Neural progenitor cell (in vitro differentiated cells): ENCODE measurements around the gene ZNF839. TPM values are rescaled to one million over a fixed set of nuclear protein-coding genes. Genes with fewer than 3 reads are reported as not detected.

ENCODE experiments used
- DNase-seq: peaks from one replicate; pipeline ENCODE4 v3.0.0-alpha.2; 2016; ENCODE audit warnings: low spot score
- H2AFZ ChIP-seq: fragments of 200-600 bp; sonication (generic); replicated peaks from 2 replicates; pipeline ENCODE4 v1.6.1; 2016; ENCODE audit warnings: antibody characterized with exemption
- H3F3A ChIP-seq: fragments of 200-600 bp; sonication (generic); 2 replicates; pipeline ENCODE4 v1.6.1; 2016; ENCODE audit warnings: antibody characterized with exemption, low read depth
- H3K27ac ChIP-seq: fragments of 200-600 bp; sonication (generic); 2 replicates; pipeline ENCODE4 v1.5.1; 2016; ENCODE audit warnings: mild to moderate bottlenecking
- H3K27me3 ChIP-seq: fragments of 200-600 bp; sonication (generic); 2 replicates; pipeline ENCODE4 v1.6.1; 2016; ENCODE audit warnings: mild to moderate bottlenecking, moderate library complexity
- H3K36me3 ChIP-seq: fragments of 200-600 bp; sonication (generic); 2 replicates; pipeline ENCODE4 v1.5.1; 2016
- H3K4me1 ChIP-seq: fragments of 200-600 bp; sonication (generic); 2 replicates; pipeline ENCODE4 v1.6.1; 2016; ENCODE audit warnings: mixed run types
- H3K4me2 ChIP-seq: fragments of 200-600 bp; sonication (generic); 2 replicates; pipeline ENCODE4 v1.6.1; 2016
- H3K4me3 ChIP-seq: fragments of 200-600 bp; sonication (generic); 2 replicates; pipeline ENCODE4 v1.5.1; 2016
- H3K79me2 ChIP-seq: fragments of 200-600 bp; sonication (generic); 2 replicates; pipeline ENCODE4 v1.6.1; 2016; ENCODE audit warnings: low read depth
- H3K9ac ChIP-seq: fragments of 200-600 bp; sonication (generic); 2 replicates; pipeline ENCODE4 v1.6.1; 2016
- H3K9me3 ChIP-seq: fragments of 200-600 bp; sonication (generic); 2 replicates; pipeline ENCODE4 v1.5.1; 2016; ENCODE audit warnings: low read depth
- H4K20me1 ChIP-seq: fragments of 200-600 bp; sonication (generic); 2 replicates; pipeline ENCODE4 v1.6.1; 2016; ENCODE audit warnings: low read depth
- H3K27ac Mint-ChIP-seq: 3 replicates; pipeline ENCODE4 v1.8.0; 2021; ENCODE audit warnings: mixed read lengths
- H3K27me3 Mint-ChIP-seq: 2 replicates; pipeline ENCODE4 v1.8.0; 2022; ENCODE audit warnings: low read depth, mild to moderate bottlenecking, inconsistent platforms, moderate library complexity, mixed read lengths; ENCODE audit not compliant: insufficient read depth
- H3K36me3 Mint-ChIP-seq: 3 replicates; pipeline ENCODE4 v1.8.0; 2021; ENCODE audit warnings: mixed read lengths
- H3K4me1 Mint-ChIP-seq: 3 replicates; pipeline ENCODE4 v1.8.0; 2021; ENCODE audit warnings: mixed read lengths
- H3K4me3 Mint-ChIP-seq: 3 replicates; pipeline ENCODE4 v1.8.0; 2021; ENCODE audit warnings: mild to moderate bottlenecking, moderate library complexity, mixed read lengths
- H3K9me3 Mint-ChIP-seq: 3 replicates; pipeline ENCODE4 v1.8.0; 2020; ENCODE audit warnings: mixed read lengths
- EZH2 ChIP-seq: fragments of 200-600 bp; sonication (generic); IDR thresholded peaks from 2 replicates; pipeline ENCODE4 v1.6.1; 2017; ENCODE audit warnings: antibody characterized with exemption, mild to moderate bottlenecking, moderate library complexity
- EZH2phosphoT487 ChIP-seq: fragments of 200-600 bp; sonication (generic); IDR thresholded peaks from 2 replicates; pipeline ENCODE4 v1.6.1; 2017; ENCODE audit warnings: antibody characterized with exemption
- total RNA-seq: library from RNA; depleted of rRNA; stranded (reverse); fragments of >200 nt; gene quantifications from 2 replicates; pipeline ENCODE4 v1.2.3, GENCODE V29; 2015; ENCODE audit warnings: low replicate concordance
- TF ChIP-seq, protein P1 (sequence below): fragments of 200-600 bp; sonication (generic); IDR thresholded peaks from 2 replicates; pipeline ENCODE4 v1.5.1; 2017; ENCODE audit warnings: antibody characterized with exemption, mild to moderate bottlenecking

Gene ZNF839
- total RNA-seq, 1 donor from 2014 or later: 13.7 TPM

DNA sequence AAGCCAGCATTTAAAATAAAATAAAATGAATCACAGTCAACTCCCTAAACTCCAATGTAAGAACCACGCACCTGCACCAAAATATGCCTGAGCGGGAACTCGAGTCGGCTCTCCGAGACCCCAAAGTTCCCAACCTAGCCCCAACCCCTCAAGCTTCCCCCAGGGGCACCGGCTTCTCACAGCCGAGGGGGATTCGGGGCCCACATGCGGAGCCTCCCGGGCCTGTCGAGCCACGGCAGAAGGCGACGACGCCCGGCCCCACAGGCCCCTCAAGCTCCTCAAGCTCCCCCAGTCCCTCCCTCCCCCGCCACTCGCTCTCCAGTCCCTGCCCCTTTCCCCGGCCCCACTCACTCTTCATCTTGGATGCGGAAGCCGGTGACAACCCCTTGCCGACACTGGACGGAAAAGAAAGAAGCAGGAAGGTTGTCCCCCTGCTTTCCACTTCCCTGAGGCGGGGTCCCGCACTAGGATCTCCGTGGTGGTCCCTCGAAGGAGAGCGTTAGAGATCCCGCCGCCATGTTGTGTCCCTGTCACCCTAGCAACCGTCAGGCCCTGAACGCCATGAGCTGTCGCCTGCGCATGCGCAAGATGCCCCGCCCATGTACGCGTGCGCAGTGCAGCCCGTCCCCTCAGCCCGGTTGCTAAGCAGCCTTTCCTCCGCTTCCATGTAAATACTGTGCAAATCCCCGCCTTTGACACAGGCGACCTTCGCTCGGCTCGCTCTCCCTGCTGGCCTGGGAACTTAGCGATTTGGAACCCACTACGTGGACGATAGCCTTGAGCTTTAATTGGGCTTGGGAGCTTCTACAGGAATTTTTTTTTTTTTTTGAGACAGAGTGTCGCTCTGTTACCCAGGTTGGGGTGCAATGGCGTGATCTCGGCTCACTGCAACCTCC, 14.7 kb upstream of the ZNF839 start, which contains the start of gene MOK:
MOK (minus strand) TSS at position 554 of the 896 bp plus-strand sequence; CDS start at position 358, 196 bp downstream.
- H3K36me3 ChIP-seq: no peaks in the 10 kb centered on the region
- no peaks in the 10 kb centered on the region for H3K9me3 ChIP-seq
- peaks cover 12% of the 10 kb centered on the region for H3K27me3 ChIP-seq
- peak within 1 kb of the TSS; percentile 79 for H3K4me2 ChIP-seq
- peaks cover 13% of the 10 kb centered on the region for H3F3A ChIP-seq
- H3K27me3 Mint-ChIP-seq: peaks cover 2% of the 10 kb centered on the region
- no peaks in the 10 kb centered on the region for H3K9me3 Mint-ChIP-seq
- DNase-seq: peak; percentile 98
- H4K20me1 ChIP-seq: no peaks in the 10 kb centered on the region
- no peaks in the 10 kb centered on the region for H3K79me2 ChIP-seq
- peaks cover 5% of the 10 kb centered on the region for H3K4me1 ChIP-seq
- no peak within 1 kb of the TSS for H3K27ac ChIP-seq
- H3K9ac ChIP-seq: no peak within 1 kb of the TSS
- peak within 1 kb of the TSS; percentile 97 for H3K27ac Mint-ChIP-seq
- H3K4me3 ChIP-seq: peak within 1 kb of the TSS; percentile 83
- no peaks in the 10 kb centered on the region for H3K36me3 Mint-ChIP-seq
- TF ChIP-seq EZH2phosphoT487: no peak
- no peak for TF ChIP-seq EZH2
- TF ChIP-seq, protein P1, sequence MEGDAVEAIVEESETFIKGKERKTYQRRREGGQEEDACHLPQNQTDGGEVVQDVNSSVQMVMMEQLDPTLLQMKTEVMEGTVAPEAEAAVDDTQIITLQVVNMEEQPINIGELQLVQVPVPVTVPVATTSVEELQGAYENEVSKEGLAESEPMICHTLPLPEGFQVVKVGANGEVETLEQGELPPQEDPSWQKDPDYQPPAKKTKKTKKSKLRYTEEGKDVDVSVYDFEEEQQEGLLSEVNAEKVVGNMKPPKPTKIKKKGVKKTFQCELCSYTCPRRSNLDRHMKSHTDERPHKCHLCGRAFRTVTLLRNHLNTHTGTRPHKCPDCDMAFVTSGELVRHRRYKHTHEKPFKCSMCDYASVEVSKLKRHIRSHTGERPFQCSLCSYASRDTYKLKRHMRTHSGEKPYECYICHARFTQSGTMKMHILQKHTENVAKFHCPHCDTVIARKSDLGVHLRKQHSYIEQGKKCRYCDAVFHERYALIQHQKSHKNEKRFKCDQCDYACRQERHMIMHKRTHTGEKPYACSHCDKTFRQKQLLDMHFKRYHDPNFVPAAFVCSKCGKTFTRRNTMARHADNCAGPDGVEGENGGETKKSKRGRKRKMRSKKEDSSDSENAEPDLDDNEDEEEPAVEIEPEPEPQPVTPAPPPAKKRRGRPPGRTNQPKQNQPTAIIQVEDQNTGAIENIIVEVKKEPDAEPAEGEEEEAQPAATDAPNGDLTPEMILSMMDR: no peak
- peaks cover 11% of the 10 kb centered on the region for H3K4me1 Mint-ChIP-seq
- peak within 1 kb of the TSS; percentile 93 for H2AFZ ChIP-seq
- H3K4me3 Mint-ChIP-seq: peak within 1 kb of the TSS; percentile 97

DNA sequence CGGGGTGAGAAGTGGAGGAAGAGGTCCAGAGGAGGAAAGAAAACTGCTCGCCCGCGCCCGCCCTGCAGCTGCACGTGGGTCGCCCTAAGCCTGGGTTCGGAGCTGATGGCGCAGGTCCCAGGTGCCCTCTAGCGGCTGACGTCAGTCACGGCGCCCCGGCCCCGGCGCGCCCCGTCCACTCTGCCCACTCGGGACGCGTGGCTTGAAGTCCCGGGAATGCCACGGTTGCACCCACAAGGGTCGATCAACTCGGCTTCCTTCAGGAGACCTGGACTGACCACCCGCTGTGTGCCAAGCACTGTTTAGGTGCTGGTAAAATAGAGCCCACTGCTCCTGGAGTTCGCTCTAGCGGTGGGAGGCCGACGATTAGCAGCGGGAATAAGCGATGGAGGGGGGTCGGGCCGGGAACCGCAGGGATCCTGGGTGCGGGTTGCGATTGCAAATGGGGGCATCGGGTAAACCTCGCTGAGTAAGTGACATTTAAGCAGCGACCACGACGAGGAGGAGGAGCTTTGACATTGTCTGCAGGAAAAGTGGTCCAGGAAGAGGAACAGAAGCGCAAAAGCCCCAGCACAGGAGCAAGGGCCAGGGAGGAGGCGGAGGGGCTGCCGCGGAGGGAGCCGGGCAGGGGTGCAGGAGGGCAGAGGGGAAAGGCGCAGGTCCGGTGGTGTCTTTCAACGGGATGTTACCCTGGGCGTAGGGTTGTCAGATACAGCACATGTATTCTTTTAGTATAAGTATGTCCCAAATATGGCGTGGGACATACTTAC, 5.1 kb upstream of the ZNF839 start:
- peak overlapping the region; percentile 58 for H3K4me3 ChIP-seq
- H3K27ac ChIP-seq: no peak overlapping the region
- Mint-ChIP-seq H3K4me3 (peak overlapping the region; percentile 81), H3K27me3 (peaks cover 22% of the 10 kb centered on the region), H3K4me1 (peaks cover 50% of the 10 kb centered on the region), H3K27ac (peak overlapping the region; percentile 28), H3K36me3 (no peaks in the 10 kb centered on the region), H3K9me3 (peaks cover 5% of the 10 kb centered on the region)
- H4K20me1 ChIP-seq: no peaks in the 10 kb centered on the region
- no peaks in the 10 kb centered on the region for H3K79me2 ChIP-seq
- H3K4me1 ChIP-seq: peaks cover 18% of the 10 kb centered on the region
- DNase-seq: peak; percentile 88
- TF ChIP-seq EZH2: no peak
- TF ChIP-seq, protein P1: peak; percentile 98
- peak overlapping the region; percentile 86 for H2AFZ ChIP-seq
- peak overlapping the region; percentile 79 for H3K4me2 ChIP-seq
- no peaks in the 10 kb centered on the region for H3K9me3 ChIP-seq
- no peaks in the 10 kb centered on the region for H3K36me3 ChIP-seq
- H3K9ac ChIP-seq: no peak overlapping the region
- H3K27me3 ChIP-seq: peaks cover 22% of the 10 kb centered on the region
- H3F3A ChIP-seq: peaks cover 33% of the 10 kb centered on the region

DNA sequence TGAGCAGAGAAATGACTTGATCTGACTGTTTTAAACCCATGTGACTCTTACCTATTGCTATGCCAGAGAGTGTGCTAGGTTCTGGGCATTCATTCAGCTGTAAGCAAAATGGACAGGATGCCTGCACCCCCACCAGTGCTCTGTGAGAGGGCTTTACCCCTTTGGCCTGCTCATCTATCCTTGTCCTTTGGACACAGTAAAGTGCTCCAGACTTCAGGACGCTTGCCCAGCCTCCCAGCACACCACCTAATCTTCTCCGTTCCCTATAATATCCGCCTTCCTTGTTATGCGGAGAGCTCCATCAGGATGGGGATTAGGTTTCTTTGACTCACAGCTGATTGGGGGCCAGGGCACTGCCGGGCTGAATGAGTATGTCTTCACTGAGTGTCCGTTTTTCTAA, 4.4 kb upstream of the ZNF839 start:
- Histone ChIP-seq H3K4me2 (no peak overlapping the region), H4K20me1 (no peaks in the 10 kb centered on the region), H3K9ac (no peak overlapping the region), H3K79me2 (peaks cover 3% of the 10 kb centered on the region), H2AFZ (no peak overlapping the region), H3K9me3 (no peaks in the 10 kb centered on the region), H3K4me1 (peaks cover 18% of the 10 kb centered on the region), H3K4me3 (no peak overlapping the region), H3K27ac (no peak overlapping the region), H3K27me3 (peaks cover 22% of the 10 kb centered on the region), H3K36me3 (no peaks in the 10 kb centered on the region), H3F3A (peaks cover 35% of the 10 kb centered on the region)
- no peak for DNase-seq
- Mint-ChIP-seq H3K4me3 (peak overlapping the region; percentile 81), H3K27ac (peak overlapping the region; percentile 25), H3K4me1 (peaks cover 51% of the 10 kb centered on the region), H3K9me3 (peaks cover 5% of the 10 kb centered on the region), H3K27me3 (peaks cover 22% of the 10 kb centered on the region), H3K36me3 (no peaks in the 10 kb centered on the region)
- TF ChIP-seq EZH2phosphoT487 (no peak), EZH2 (no peak)
- TF ChIP-seq, protein P1: no peak
